GM21576 (cell line): Measurements from ENCODE around the gene COA1.

Experiments used
- ATAC-seq: cut with Tn5 transposase; IDR thresholded peaks from one replicate; pipeline ENCODE4 v1.9.1; 2021; ENCODE audit warnings: mild to moderate bottlenecking, moderate library complexity; ENCODE audit not compliant: unreplicated experiment

COA1 gene

DNA sequence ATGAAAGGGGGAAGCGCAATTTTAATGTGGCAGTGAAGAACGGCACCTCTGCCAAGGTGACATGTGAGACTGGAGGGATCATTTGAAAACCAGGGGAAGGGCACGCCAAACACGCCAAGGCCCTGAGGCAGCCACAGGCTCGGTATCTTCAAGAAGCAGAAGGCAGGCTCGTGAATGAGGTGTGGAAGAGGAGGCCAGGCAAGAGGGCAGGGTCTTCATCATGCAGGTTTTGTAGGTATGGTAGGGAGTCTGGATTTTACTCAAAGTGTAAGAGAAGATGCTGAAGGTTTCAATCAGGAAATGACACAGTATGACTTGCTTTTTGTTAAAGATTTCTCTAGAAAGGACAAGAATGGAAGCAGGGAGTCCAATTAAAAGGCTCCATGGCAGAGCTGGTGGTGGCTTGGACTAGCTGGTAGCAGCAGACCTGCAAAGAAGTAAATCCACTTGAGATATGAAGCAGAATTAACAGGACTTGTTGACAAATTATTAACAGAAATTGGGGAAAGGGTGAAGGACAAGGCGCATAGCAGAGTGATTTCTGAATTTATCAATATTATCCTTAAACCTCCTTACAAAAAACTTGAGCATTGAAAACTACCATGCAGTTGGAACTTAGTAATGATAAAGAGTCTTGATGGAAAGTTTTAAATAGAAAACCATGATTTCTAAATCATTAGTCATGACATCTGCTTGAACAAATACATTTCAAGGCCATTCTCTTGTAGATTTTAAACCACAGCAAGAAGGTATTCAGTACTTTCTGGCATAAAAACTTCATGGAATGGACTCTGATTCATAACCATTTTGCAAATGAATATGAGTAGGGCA, 70.4 kb downstream of the COA1 start:
- ATAC-seq, result peak; percentile 80

DNA sequence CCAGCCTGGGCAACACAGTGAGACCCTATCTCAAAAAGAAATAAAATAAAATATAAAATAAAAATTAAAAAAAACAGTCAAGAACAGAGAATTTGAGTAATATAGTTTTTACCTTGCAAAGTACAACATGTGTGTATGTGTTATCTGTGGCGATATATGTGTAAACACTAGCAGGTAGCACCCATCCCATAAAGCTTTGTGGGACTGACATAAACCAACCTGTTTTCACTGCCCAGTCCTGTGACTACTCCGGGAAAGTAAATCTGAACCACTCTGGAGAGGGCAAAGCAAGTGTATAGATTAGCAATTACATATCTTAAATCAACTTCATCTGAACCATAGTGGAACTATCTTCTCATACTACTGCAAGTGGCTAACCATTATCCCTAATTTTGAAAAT, 72.3 kb downstream of the COA1 start:
- no peak for ATAC-seq

DNA sequence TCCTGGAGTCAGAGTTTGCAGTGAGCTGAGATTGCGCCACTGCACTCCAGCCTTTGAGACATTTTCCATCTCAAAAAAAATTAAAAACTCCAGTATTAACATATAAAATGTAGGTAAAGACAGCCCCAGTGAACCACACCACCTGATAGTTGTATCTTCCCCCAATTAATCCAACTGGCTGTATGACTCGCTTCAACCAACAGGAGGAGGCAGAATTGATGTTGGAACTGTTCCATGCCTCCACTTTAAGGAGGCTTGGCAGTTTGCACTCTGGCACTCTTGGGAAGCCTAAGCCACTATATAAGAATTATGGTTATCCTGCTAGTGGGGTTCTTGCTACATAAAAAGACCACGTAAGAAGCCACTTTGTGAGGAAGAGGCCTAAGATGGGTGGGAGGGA, 73.7 kb downstream of the COA1 start:
- ATAC-seq, result no peak

DNA sequence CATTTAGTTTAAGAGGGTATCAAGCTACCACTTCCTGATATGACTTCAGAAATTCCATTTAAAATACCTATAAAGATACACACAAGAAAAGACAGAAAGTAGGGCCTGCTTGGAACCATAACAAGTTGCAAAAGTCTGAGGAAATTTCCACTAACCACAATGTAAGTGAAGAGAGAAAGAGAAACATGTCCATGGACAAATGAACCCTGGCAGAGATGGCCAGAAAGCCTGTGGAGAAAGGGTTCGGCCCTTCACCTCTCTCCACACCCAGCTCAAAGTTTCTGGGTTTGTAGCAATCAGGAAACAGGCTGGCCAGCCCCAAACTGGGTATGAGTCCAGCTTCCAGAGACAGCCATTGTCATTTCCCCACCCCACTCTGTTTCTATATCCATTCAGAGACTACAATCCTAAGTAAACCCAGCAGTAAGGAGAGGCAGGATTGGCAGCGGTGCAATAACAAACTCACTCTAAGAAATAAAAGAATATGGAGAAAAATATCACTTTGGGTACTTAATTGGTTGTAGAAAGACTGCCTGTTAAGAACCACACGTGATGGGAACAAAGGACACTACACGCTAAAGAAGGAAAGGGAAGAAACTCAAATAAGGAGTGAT, 75.3 kb downstream of the COA1 start:
- no peak for ATAC-seq

DNA sequence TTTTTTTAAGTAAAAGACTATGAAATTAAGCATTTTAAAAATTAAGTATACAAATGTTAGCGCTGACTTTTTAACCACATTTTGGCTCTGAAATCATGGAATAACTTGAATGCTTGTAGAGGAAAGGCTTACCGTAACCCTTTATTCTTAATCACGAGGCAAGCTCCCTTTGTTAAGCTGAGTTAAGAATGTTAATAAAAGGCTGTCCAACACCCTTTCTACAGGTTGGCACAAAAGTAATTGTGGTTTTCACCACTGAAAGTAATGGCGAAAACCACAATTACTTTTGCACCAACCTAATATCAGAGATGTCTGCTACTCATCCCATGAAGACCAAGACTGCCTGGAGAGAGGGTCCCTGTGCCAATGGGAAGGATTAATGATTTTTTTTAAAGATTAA, 75.9 kb downstream of the COA1 start:
- ATAC-seq, result no peak

DNA sequence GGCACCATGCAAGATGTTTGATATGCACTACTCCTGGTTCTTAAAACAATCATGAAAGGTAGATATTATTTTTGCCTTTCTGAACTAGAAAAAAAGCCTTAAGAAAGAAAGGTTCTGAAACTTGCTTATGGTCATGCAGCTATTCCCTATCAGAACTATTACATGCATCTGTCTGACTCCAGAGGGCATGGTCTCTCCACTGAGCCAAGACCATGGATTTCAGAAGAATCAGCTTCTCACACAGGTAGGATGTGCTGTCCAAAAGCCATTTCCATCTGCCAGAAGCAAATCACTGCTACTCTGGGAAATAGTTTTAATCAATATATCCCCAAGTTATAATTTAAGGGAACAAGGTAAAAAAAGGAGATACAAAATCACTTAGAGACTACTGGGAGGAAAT, 77.0 kb downstream of the COA1 start:
- ATAC-seq, result no peak

DNA sequence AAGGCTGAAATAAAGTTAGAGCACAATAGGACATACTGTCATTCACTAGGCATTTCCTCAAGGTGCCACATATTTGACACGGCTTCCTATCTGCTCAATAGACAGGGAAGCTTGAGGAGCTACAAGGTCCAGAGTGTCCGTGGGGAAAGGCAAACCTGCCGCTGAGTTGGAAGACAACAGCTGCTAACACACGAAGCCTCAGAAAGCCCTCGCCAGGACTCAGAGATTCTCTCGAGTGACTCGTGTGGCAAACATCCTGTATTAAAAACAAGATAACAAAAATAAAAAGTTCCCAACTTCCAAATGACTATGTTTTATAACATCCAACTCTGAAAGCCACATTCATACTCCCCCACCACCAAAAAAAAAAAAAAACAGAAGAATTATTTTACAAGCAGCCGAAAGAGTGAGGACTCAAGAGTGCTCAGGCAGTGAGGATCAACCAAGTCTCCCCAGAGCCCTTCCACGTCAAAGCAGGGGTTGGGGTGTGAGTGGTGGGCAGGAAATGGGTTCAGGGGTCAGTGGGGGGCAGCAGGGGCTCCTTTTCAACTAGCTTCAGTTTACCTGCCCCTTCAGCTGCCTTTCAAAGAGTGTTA, 78.8 kb downstream of the COA1 start:
- ATAC-seq, result no peak

DNA sequence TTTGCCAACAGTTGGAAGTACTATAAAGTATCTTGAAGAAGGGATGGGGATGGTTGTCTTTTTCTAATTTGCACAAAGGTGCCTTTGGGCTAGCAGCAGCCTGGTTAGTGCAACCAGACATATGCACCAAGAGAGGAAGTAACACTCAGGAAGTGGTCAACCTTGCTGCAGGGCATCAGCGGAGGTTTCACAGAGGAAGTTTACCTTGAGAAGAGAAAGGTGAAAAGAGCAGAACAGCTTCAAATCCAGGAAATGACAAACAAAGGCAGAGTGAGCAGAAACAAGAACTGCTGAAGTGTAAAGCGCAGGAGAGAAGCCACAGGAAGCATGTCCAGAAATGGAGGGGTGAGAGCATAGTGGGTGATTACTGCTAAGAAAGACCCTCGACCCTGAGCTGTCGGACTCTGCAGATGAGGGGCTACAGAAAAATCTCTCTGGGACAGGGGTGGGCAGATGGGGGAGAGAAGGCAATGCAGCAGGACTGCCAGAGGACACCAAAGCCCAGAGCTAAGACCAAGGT, 79.5 kb downstream of the COA1 start:
- ATAC-seq, result peak; percentile 63

DNA sequence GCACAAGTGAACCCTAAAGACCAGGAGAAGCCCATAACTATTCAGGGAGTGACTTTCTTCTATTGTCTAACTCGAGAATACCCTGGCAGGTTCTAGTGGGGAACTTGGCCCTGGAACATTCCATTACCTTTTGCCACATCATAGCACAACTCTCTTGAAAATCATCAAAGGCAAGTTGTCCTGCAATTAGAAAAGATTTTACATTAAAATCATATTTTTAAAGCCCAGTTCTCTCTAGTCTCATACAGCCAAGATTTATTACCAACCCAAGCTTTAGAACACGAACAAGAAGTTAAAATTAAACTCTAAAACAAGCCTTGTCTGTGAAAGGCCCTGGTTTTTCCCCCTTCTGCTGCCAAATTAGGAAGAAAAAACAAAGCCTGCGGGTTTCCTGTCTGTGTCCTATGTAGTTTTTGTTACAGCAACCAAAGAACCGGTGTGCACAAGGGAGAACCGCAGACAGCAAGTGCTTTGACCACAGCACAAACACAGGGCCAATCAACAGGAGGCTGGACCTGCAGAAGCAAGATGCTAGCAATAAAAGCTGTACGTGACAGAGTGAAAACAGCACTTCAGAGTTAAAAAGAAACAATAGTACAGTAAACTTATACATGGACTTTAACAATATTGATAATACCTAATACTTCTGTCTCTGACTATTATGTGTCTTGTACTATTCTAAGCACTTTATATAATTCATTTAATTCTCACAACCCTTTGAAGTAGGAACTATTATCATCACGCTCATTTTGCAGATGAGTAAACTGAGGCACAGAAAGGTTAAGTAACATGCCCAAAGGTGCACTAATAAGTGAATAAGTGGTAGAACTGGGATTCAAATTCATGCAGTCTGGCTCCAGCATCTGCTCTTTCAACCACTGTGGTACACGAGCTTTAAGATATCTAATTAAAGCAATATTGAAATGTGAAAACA, 80.6 kb downstream of the COA1 start:
- peak; percentile 53 for ATAC-seq

DNA sequence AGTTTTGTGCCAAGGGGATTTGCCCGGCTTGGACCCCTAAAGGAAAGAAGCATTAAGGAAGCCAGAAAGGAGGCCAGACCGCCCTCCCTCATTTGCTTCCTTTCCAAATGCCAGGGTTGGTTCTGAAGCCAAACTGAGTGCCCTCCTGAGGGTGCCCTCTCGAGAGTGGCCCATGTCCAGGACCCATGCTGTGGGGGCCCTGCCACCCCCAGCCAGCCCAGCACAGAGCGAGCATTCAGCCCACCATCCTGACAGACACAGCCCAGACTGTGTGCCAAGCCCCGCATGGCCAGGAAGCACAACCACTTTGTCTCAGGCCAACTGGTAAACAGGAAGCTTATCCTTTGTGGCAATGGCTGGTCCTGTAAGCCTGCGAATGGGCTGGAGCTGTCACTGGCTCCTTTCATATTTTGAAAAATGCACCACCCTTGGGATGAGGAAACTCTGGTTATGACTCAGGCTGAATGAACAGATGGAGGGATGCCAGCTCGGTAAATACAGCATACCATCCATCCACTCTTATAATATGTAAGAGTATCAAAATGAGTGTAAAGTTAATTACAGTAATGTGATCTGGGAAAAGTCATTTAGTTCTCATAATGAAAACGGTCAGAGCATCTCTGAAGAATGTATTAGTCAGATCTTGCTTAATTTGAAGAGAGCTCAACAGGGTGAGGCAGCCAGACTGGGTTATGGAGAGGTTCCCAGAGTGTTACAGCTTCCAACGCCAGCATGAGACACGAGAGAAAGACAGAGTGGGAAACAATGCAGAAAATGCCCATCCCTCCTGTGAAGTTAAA, 81.5 kb downstream of the COA1 start:
- no peak for ATAC-seq

DNA sequence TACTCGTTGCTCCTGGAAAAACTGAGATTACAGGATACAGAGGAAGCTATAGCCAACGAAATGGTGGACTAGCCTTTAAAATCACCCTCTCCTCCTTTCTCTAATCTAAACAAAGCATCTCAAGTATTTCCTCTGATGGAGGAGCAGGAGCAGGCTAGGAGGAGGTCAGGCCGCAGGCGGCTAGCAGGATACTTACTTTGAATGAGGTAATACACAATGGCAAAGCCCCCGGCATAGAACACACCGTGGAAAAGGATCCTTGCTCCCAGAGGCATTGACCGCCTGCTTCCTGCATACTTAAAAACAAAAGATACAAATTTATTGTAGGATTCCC, 82.0 kb downstream of the COA1 start:
- no peak for ATAC-seq

DNA sequence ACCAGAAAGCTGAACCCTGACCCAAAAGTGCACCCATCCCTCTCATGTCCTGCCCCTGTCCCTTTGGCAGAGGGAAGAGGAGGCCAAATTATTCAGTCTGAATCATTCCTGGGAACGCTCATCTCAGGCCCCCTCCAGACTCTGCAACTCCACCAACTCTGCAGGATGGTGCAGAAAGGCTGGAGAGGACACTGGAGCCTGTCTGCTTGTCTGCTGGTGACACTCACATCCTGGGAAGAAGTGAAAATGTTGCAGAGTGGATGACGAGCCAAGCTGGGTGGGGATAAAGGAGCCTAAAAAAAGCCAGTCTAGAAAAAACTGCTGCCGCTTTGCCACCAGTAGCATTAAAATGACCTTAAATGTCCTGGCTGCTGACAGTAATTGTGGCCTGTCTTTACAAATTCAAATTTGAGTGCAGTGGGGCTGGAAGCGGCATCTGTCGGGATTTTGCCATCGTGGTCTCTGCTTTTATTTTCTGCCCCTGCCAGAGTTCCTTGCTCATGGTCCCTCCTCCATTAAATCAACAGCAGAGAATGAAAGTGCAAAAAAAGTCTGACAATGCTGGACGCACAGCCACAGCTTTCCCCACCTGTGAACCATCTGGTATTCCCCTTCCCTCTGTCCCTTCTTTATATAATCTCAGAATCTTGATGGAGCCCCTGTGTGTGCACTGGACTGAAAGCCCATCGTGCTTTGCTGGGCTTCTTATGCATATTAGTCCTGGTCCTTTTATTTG, 82.6 kb downstream of the COA1 start:
- no peak for ATAC-seq

DNA sequence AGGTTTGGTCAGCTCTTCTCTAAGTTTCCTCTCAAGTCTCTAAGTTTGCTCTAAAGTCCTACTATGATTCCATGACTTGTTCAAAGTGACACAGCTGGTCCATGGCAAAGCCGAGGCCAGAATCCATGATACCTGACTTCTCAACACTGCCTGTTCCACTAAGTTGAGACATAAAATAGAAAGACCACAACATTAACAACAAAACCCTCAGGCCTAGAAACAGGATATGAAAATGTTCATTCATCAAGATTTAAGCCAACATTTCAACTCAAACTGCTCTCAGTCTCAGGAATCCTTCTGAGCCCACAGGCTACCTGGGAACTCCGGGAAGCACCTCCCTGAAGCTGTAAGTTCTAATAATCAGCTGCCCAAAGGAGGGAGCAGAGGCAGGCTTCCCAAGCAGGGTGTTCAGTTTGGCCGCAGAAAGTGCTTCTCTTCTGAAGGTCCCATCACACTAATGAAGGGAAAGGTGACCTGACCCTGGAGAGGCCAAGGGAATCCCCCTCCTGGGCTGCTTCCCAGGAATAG, 83.6 kb downstream of the COA1 start:
- no peak for ATAC-seq

DNA sequence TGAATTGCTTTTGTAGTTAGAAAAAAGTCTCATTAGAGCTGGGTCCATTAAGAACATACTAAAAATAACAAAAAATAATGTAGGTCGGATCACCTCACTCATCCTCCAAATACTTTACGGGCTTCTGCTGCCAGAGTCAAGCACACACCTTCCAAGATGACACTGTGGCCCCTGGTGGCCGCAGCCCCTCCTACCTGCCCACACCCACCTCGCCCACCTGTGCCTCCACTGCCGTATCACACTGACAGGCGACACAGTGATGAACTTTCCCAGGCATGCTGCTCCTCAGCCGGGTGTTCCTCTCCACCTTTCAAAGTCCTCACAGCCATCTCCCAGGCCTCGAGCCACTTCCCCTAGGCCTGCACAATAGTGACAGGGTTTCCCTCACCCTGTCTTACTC, 85.5 kb downstream of the COA1 start:
- ATAC-seq, result no peak

DNA sequence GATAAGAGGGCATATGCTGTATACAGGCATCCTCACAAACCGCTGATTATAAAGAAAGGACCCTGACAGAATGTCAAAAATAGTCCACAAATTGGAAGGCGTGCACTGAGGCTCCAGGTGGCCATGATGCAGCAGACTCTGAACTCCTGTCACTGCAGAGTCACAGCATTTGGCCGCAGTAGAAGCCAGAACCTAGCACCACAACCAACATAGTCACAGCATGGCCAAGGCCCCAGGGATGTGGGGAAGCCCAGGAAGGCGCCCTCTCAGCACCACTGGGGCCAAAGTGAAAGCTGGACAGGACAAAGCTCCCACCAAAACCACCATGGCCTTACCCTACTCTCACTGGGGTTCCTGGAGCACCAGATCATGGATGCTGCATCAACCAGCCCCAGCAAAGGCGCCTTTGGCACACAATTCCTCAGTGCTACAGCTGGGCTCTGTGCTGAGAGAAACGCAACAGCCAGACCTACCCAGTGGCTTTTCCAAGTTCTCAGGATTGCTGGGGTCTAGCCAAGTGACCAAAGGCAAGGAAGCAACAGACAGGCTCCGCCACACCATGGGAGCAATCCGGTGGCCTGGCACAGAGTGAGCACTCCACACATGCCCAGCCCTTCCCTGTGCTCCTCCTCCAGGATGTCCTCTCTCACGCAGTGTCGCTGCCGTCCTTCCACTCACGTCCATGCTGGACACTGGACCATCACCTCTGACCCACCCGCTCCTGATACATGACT, 86.3 kb downstream of the COA1 start:
- no peak for ATAC-seq

DNA sequence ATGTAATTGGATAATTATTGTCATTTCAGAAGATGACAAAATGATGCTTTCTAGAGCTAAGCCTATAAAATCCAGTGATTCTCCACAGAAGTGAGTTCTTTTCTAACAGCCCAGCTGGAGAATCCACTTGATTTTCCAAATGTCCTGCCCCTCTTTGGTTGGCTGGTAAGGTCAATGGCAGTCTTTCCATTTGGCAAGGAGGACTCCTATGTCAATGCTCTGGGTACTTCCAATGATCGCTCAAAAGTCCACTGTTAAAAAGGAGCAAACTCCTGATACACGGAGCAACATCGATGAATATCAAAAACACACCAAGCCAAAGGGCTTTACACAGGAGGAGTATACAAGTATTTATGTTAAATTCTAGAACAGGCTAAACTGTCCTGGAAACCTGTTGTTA, 88.6 kb downstream of the COA1 start:
- ATAC-seq, result no peak

DNA sequence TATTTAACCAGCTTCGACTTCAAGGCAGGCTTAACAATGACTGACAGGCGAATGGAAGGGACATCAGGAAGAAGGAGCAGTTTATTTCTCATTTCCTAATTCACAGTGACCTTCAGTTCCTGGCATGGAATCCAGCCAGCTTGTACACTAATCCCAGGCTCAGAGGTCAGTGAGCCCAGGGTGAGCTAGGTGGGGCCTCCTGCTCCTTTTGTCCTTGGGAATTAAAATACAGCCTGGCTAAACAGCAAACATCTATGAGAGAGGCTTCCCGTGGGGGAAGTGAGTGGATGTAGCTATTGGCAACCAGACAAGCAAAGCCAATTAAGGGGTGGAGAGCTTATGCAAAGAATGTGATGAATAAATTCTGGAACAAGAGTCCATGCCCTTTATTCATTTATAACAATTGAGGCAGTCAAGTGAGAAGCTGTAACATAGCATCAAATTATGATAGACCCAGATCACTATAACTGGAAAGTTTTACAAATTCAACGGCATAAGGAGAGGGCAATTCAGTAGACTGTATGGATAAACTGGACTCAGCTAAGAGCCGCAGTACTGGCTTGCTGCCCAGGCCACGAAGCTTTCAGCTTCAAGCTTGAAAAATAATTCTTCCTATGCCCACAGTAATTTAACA, 89.3 kb downstream of the COA1 start:
- no peak for ATAC-seq

DNA sequence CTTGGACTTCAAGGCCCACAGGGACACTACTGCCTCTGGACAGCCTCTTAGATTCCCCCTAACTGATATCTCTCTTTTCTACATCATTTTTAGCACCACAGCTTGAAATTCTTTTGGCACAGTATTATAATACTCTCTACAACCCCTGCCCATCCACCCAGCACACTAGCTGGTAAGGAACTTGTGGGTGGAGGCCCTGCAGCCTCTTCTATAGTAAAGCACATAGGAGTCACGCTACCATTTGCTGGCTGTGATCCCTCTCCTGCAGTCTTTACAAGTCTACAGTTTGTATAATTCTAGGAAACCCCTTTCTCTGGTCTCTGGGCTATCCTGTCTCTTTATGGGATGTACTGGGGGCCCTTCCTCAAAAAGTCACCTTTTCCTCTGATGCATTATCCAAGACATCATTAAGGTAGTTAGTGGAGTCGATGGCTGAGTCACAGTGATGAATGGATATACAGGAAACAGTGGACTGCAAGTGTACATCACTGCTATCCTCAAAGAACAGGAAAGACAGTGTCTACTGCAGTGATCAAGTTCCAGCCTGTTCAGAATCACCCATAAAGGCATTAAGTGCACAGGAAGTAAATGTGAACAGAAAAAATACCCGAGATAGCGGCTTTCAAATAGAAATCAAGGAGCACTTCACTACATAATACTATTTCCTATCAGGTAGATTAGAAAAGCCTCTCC, 92.1 kb downstream of the COA1 start:
- no peak for ATAC-seq
